ENCODE data around the gene MN1. TPM values are rescaled to one million over a fixed set of nuclear protein-coding genes. Genes with fewer than 3 reads are reported as not detected.

MN1 gene
- total and polyA plus RNA-seq, 2 of the 8 experiments (the other 6 are each of a cell fraction or from before 2014, with no cell fraction given): 3.1 to 4.9 TPM

- TF ChIP-seq SUZ12 (IDR thresholded peaks at IDR 0.05; ENCODE audit: low read length): no peak
- TF ChIP-seq KDM5A (IDR thresholded peaks at IDR 0.05; ENCODE audit: low read length): no peak
Observed at GRCh38 chr22:27827604-27828587, 26.3 kb upstream of the MN1 start (continued).
